HUES6 (cell line): ENCODE results near the gene HSPA12B.
"Not testable (repeated sequence)": the region's sequence is repeated elsewhere in the genome, so short reads cannot be mapped to it uniquely, and the experiment has no call there.

ENCODE experiments used
- H3K27ac ChIP-seq: 2 replicates; pipeline ENCODE4 v1.7.0; 2013; ENCODE audit warnings: low read depth, mild to moderate bottlenecking, low read length, inconsistent platforms
- H3K27me3 ChIP-seq: 2 replicates; pipeline ENCODE4 v1.6.1; 2013; ENCODE audit warnings: low read length; ENCODE audit not compliant: control insufficient read depth, insufficient read depth
- H3K36me3 ChIP-seq: 2 replicates; pipeline ENCODE4 v1.6.1; 2013; ENCODE audit warnings: low read length; ENCODE audit not compliant: control insufficient read depth, insufficient read depth
- H3K4me1 ChIP-seq: 2 replicates; pipeline ENCODE4 v1.6.1; 2013; ENCODE audit warnings: low read length; ENCODE audit not compliant: control insufficient read depth, insufficient read depth
- H3K4me3 ChIP-seq: 2 replicates; pipeline ENCODE4 v1.5.1; 2013; ENCODE audit warnings: low read depth, low read length
- H3K9ac ChIP-seq: one replicate; pipeline ENCODE4 v1.6.1; 2013; ENCODE audit warnings: mild to moderate bottlenecking, low read length
- H3K9me3 ChIP-seq: 2 replicates; pipeline ENCODE4 v1.6.1; 2013; ENCODE audit warnings: low read depth, low read length; ENCODE audit not compliant: control insufficient read depth, insufficient read depth

Gene HSPA12B

DNA sequence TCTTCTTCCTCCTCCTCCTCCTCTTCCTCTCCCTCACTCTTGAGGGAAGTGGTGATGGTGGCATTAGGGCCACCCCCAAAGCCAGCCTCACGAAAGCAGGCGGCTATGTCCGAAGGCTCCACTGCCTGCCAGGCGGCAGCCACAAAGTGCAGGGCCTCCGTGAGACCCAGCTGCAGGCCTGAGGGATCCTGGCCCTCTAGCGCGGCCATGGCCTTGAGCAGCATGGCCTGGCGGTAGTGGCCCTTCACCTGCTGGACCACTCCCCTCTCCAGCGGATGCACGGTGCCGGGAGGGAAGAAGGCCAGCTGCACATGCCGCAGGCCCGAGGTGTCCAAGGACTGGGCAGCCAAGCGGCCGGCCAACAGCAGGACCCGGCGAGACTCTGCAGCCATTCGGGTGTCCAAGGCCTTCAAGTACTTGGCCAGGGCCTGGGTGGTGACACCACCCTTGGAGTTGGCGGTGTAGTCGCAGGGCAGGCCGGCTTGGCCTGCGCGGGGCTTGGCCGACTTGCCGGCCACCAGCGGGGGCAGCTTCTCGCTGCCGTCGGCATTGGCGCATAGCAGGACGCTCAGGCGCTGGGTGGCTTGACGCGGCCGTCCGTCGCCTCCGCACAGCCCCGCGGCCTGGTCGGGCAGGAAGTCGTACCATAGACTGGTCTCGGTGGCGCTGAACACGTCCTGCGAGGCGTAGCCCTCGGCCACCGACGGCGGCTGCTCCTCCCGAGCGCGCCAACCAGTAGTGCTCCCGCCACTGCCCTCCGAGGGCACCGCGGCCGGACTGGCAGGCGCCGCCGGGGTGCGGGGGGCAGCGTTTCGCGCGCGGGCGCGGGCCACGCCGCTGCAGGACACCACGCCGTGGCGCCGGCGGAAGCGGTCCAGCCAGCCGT lies 53.0 kb downstream of the HSPA12B start:
- H3K9me3 ChIP-seq, result no peaks in the 10 kb centered on the region
- H3K9ac ChIP-seq, result peak overlapping the region; percentile 83
- peaks cover 5% of the 10 kb centered on the region for H3K36me3 ChIP-seq
- peaks cover 23% of the 10 kb centered on the region for H3K27me3 ChIP-seq
- peaks cover 10% of the 10 kb centered on the region; the same call in 1 of the 2 replicates for H3K4me1 ChIP-seq
- peak overlapping the region; percentile 80 for H3K4me3 ChIP-seq
- no peak overlapping the region for H3K27ac ChIP-seq

DNA sequence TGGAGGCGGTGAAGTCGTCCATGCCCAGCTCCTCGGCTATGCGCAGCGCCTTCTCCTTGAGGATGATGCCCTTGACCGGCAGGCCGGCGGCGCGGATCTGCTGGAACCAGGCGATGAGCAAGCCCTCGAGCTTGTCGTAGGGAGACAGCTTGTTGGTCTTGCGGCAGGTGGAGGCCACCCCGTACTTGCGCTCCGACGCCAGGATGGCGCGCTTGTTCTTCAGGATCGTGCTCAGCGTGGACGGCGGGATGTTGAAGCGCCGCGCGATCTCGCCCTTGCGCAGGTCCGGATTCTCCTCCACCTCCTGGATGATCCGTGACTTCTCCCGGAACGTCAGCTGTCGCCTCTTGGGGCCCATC lies 53.6 kb downstream of the HSPA12B start:
- peaks cover 10% of the 10 kb centered on the region; the same call in 1 of the 2 replicates for H3K4me1 ChIP-seq
- peak overlapping the region; percentile 80 for H3K4me3 ChIP-seq
- peaks cover 17% of the 10 kb centered on the region for H3K27me3 ChIP-seq
- H3K36me3 ChIP-seq, result peaks cover 5% of the 10 kb centered on the region
- no peak overlapping the region for H3K27ac ChIP-seq
- H3K9ac ChIP-seq, result peak overlapping the region; percentile 83
- no peaks in the 10 kb centered on the region for H3K9me3 ChIP-seq

DNA sequence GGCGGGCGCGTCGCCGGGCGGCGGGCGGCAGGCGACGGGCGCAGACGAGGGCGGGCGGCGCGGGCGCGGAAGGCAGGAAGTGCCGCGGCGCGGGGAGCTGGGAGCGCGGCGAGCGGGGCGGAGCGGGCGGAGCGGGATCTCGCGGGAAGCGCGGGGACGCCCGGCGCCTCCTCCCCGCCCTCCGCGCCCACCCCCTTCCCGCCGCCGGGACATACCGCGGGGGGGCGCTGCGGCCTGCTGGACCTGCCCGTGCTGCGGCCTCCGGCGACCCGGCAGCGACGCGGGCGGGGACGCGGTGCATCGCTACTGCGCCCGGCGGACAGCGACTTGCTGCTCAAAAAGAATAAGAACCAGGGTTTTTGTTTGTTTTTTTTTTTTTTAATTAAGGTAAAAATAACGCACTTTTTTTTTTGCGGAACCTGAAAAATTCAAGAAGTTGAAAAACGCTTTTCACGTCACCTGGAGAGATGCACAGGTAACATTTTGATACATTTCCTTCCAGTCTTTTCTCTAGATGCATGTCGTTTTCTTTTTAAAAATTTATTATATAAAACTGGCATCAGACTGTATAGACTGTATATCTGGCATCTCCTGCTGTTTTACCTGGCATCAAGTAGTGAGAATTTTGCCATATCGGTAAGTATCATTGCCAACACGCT lies 54.3 kb downstream of the HSPA12B start, which contains the start of gene CENPB:
TSS of gene CENPB (minus strand) at position 76 of the 659 bp plus-strand sequence. CDS start 257 bp downstream, outside the sequence.
- H3K9ac ChIP-seq, result peak within 1 kb of the TSS; percentile 83
- H3K9me3 ChIP-seq, result no peaks in the 10 kb centered on the region
- peaks cover 5% of the 10 kb centered on the region for H3K36me3 ChIP-seq
- peak within 1 kb of the TSS; percentile 80 for H3K4me3 ChIP-seq
- peaks cover 10% of the 10 kb centered on the region; the same call in 1 of the 2 replicates for H3K4me1 ChIP-seq
- no peak within 1 kb of the TSS for H3K27ac ChIP-seq
- peaks cover 16% of the 10 kb centered on the region for H3K27me3 ChIP-seq

DNA sequence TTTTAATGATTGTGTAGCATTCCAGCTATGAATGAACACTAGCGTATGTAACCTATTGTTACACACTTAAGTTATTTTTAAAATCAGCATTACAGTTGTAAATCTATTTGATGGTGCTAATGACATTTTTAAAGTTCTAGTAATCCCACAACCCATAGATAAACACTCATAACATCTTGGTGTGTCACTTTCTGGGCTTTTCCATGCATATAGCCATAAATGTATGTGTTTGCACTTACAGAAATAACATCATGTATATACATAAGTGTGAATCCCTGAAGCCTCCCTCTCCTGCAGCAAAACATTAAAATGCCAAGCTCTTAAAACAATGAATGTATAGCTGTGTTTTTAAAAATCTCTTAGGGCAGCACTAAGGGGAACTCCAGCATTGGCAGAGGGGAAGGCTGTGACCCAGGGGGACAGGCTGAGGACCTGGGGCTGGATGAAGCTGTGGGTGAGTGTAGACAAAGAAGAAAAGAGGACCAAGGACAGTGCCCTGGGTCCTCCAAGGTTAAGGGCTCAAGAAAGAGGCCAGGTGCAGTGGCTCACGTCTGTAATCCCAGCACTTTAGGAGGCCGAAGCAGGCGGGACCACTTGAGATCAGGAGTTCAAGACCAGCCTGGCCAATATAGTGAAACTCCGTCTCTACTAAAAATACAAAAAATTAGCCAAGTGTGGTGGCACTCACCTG lies 55.0 kb downstream of the HSPA12B start:
- peaks cover 5% of the 10 kb centered on the region for H3K36me3 ChIP-seq
- no peak overlapping the region for H3K9ac ChIP-seq
- peak overlapping the region; percentile 49 for H3K4me3 ChIP-seq
- peaks cover 10% of the 10 kb centered on the region; the same call in 1 of the 2 replicates for H3K4me1 ChIP-seq
- H3K9me3 ChIP-seq, result no peaks in the 10 kb centered on the region
- H3K27me3 ChIP-seq, result peaks cover 16% of the 10 kb centered on the region
- H3K27ac ChIP-seq, result no peak overlapping the region

DNA sequence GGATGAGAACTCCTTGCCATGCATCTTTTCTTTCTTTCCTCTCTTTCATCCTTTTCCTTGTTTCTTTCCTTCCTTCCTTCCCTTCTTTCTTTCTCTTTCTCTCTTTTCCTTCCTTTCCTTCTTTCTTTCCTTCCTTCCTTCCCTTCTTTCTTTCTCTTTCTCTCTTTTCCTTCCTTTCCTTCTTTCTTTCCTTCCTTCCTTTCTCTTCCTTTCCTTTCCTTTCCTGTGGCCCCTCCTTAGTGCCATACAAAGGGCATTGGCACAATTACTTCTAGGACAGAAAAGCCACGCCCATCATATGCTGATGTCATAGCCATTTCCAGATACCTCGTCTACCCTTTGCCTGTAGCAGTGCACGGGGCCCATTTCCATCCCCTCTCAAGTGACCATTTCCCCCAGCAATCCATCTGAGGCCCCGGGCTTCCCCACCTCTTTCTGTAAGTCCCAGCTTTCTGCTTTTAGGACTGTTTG lies 56.2 kb downstream of the HSPA12B start:
- peaks cover 5% of the 10 kb centered on the region for H3K36me3 ChIP-seq
- H3K9me3 ChIP-seq, result no peaks in the 10 kb centered on the region
- no peak overlapping the region for H3K4me3 ChIP-seq
- H3K9ac ChIP-seq, result no peak overlapping the region
- H3K27ac ChIP-seq, result no peak overlapping the region
- H3K27me3 ChIP-seq, result peaks cover 16% of the 10 kb centered on the region
- H3K4me1 ChIP-seq, result peaks cover 10% of the 10 kb centered on the region; the same call in 1 of the 2 replicates

DNA sequence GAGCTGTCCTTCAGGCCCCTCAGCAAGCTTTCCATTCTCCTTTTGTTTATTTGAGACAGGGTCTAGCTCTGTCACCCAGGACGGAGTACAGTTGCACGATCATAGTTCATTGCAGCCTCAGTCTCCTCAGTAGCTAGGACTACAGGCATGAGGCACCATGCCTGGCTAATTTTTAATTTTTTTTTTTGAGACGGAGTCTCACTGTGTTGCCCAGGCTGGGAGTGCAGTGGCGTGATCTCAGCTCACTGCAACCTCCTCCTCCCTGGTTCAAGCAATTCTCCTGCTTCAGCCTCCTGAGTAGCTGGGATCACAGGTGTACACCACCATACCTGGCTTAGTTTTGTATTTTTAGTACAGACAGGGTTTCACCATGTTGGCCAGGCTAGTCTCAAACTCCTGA lies 56.7 kb downstream of the HSPA12B start:
- not testable (repeated sequence) for H3K27ac ChIP-seq

DNA sequence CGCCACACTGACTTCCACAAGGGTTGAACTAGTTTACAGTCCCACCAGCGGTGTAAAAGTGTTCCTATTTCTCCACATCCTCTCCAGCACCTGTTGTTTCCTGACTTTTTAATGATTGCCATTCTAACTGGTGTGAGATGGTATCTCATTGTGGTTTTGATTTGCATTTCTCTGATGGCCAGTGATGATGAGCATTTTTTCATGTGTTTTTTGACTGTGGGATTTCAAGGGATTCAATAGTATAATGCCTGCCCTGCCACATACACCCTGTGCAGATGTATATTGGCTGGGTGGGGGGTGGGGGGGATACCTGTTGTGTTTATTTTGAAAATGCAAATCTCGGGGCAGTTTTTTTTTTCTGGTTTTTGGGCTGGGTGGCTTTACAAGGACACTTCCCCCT lies 61.7 kb downstream of the HSPA12B start:
- H3K4me1 ChIP-seq, result peaks cover 25% of the 10 kb centered on the region
- H3K36me3 ChIP-seq, H3K4me3 ChIP-seq, H3K9ac ChIP-seq, H3K9me3 ChIP-seq, H3K27ac ChIP-seq, H3K27me3 ChIP-seq: not testable (repeated sequence)

More for the DNA sequence above, 56.7 kb downstream of the HSPA12B start:
- not testable (repeated sequence) for H3K9ac ChIP-seq, H3K4me3 ChIP-seq, H3K9me3 ChIP-seq, H3K36me3 ChIP-seq
- Histone ChIP-seq H3K4me1 (peaks cover 10% of the 10 kb centered on the region; the same call in 1 of the 2 replicates), H3K27me3 (peaks cover 16% of the 10 kb centered on the region)

DNA sequence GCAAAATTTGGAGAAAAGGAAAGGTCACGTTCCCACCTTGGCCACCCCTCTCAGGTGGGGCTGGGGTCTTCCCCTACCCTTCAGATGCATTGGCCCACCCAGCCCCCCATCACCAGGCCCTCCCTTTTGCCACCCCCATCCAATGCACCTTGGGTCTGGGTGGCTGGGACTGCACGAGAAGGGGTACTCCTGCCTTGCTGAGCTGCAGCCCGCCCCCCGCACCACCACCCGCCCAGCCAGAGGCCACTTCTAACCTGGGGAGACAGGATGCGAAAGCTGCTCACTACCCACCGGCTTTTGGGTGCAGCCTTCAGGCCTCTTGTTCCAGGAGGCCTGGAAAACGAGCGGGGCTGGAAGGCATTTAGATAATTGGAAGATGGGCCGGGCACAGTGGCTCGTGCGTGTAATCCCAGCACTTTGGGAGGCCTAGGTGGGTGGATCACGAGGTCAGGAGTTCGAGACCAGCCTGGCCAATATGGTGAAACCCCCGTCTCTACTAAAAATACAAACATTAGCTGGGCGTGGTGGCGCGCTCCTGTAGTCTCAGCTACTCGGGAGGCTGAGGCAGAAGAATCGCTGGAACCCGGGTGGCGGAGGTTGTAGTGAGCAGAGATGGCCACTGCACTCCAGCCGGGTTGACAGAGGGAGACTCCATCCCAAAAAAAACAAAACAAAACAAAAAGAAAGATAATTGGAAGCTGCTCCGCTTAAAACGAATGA lies 62.4 kb downstream of the HSPA12B start:
- Histone ChIP-seq H3K27me3 (no peaks in the 10 kb centered on the region), H3K27ac (no peak overlapping the region), H3K4me1 (peaks cover 32% of the 10 kb centered on the region), H3K9ac (no peak overlapping the region), H3K4me3 (peak overlapping the region; percentile 76), H3K9me3 (no peaks in the 10 kb centered on the region), H3K36me3 (no peaks in the 10 kb centered on the region)

DNA sequence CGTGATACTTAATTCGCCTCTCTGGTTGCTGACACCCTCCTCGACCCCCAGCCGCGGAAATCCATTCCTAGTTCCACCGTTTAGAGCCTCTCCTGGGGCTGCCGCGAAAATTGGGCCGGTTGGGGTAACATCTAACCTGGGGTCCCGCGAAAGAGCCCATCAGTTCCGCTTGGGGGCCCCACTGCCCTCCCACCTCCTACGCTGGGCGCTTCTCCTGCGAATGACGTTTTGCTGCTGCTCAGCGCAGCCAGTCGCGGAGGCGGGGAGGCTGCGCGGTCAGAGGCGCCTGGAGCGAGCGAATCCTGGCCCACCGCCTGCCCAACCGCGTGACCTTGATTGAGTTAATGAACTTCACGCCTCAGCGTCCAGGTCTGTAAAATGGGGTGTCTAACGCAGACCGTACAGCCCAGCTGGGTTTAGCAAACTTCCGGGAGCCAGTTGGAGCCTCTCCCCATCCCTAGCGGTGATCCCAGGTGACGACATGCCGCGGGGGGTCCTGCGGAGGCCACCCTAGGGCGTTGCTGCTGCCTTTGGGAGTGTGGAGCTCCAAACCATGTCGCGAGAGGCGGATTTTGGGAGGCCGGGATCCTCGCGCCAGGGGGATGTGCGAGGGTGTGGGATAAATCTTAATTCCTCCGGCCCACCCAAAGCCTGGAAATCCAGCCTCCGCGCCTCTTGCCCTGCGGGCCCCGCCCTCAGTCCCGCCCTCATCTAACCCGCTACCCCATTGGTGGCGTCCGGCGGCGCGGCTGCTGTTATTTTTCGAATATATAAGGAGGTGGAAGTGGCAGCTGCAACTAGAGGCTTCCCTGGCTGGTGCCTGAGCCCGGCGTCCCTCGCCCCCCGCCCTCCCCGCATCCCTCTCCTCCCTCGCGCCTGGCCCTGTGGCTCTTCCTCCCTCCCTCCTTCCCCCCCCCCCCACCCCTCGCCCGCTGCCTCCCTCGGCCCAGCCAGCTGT lies 63.3 kb downstream of the HSPA12B start, which contains the start of gene CDC25B:
TSS of gene CDC25B (plus strand) at position 800 of the 958 bp plus-strand sequence. CDS start 222 bp downstream, outside the sequence.
- Histone ChIP-seq H3K36me3 (0 out of 2 replicates have a peak, but pooled peaks cover 1% of the 10 kb centered on the region), H3K9me3 (no peaks in the 10 kb centered on the region), H3K27me3 (no peaks in the 10 kb centered on the region), H3K4me1 (peaks cover 40% of the 10 kb centered on the region), H3K4me3 (peak within 1 kb of the TSS; percentile 76), H3K9ac (peak within 1 kb of the TSS; percentile 85), H3K27ac (peak within 1 kb of the TSS; percentile 16; the same call in 1 of the 2 replicates)
